ENCODE data around the gene FAM114A1.

The FAM114A1 gene

DNA sequence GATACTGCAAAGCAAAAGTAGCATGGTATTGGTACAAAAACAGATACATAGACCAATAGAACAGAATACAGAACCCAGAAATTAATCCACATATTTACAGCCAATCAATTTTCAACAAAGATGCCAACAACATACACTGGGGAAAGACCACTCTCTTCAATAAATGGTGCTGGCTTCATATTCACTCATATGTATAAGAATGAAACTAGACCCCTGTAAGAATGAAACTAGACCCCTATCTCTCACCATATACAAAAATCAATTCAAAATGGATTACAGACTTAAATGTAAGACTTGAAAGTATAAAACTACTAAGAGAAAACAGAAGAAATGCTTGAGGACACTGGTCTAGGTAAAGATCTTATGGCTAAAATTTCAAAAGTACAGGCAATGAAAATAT, 30.3 kb upstream of the FAM114A1 start:
- DNase-seq (ENCODE audit: low read depth): no peak
- TF ChIP-seq, protein P1, sequence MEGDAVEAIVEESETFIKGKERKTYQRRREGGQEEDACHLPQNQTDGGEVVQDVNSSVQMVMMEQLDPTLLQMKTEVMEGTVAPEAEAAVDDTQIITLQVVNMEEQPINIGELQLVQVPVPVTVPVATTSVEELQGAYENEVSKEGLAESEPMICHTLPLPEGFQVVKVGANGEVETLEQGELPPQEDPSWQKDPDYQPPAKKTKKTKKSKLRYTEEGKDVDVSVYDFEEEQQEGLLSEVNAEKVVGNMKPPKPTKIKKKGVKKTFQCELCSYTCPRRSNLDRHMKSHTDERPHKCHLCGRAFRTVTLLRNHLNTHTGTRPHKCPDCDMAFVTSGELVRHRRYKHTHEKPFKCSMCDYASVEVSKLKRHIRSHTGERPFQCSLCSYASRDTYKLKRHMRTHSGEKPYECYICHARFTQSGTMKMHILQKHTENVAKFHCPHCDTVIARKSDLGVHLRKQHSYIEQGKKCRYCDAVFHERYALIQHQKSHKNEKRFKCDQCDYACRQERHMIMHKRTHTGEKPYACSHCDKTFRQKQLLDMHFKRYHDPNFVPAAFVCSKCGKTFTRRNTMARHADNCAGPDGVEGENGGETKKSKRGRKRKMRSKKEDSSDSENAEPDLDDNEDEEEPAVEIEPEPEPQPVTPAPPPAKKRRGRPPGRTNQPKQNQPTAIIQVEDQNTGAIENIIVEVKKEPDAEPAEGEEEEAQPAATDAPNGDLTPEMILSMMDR (IDR thresholded peaks at IDR 0.05; ENCODE audit: control insufficient read depth, insufficient read depth, low read depth, low read length, missing control alignments): no peak
- H3K4me3 ChIP-seq (ENCODE audit: control insufficient read depth, low read depth, low read length): no peak overlapping the region

DNA sequence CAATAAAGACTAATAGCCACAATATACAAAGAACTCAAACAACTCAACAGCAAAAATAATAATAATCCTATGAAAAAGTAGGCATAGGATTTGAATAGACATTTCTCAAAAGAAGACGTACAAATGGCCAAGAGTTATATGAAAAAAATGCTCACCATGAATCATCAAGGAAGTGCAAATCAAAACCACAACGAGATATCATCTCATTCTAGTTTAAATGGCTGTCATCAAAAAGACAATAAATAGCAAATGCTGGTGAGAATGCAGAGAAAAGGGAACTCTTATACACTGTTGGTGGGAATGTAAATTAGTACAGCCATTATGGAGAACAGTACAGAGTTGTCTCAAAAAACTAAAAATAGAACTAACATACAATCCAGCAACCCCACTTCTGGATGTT, 29.8 kb upstream of the FAM114A1 start:
- TF ChIP-seq, protein P1 (IDR thresholded peaks at IDR 0.05; ENCODE audit: control insufficient read depth, insufficient read depth, low read depth, low read length, missing control alignments): no peak
- H3K4me3 ChIP-seq (ENCODE audit: control insufficient read depth, low read depth, low read length): no peak overlapping the region
- DNase-seq (ENCODE audit: low read depth): no peak

DNA sequence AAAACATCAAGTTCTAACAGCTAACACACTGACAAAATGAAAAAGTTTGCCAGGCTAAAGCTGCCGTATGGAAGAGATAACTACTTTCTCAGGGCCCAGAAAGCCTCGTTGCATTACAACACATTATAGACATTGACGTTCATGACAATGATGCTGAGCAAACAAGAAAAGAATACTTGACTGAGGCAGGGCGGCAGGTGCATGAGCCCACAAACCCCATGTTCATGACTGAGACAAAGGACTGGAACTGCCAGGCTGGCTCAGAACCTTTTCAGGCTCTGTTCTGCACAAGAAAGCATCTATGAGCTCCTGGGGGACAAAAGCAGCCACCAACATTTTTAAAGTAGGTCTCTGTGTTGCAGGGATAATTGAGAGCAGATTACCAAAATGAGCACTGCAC, 24.6 kb upstream of the FAM114A1 start:
- H3K4me3 ChIP-seq (ENCODE audit: control insufficient read depth, low read depth, low read length): no peak overlapping the region
- TF ChIP-seq, protein P1 (IDR thresholded peaks at IDR 0.05; ENCODE audit: control insufficient read depth, insufficient read depth, low read depth, low read length, missing control alignments): no peak
- DNase-seq (ENCODE audit: low read depth): no peak

DNA sequence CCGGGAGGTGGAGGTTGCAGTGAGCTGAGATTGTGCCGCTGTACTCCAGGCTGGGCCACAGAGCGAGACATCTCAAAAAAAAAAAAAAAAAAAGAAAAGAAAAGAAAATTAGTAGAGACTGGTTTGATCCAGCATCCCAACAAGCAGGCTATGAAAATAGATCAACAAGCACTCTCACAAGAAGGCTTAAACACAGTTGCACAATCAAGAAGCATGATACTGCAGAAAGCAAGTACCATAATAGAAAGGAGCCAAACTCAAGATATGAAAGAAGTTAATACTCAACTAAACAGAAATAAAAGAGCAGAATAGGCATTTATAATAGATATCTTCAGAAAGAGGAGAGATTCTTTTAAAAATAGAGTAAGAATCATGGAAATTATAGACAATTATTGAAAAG, 21.6 kb upstream of the FAM114A1 start:
- no peak overlapping the region for H3K4me3 ChIP-seq (ENCODE audit: control insufficient read depth, low read depth, low read length)
- TF ChIP-seq, protein P1 (IDR thresholded peaks at IDR 0.05; ENCODE audit: control insufficient read depth, insufficient read depth, low read depth, low read length, missing control alignments): no peak
- no peak for DNase-seq (ENCODE audit: low read depth)

DNA sequence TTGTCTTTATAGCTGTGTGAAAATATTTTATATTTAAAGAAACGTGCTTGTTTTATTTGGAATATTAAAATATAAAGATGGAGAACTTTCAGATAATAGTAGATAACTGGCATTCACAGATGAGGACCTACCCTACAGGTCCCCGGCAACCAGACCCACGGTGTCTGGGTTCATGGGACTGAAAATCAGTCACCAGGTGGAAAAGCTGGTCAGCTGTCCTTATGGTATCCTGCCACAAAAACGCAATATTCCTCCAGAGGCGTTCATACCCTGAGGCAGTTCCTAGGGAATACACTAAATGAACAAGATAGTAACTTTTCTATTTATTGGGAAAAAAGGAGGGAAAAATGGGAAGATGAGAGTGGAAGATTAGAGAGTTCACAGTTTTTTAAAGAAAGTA, 12.1 kb upstream of the FAM114A1 start:
- H3K4me3 ChIP-seq (ENCODE audit: control insufficient read depth, low read depth, low read length): no peak overlapping the region
- no peak for DNase-seq (ENCODE audit: low read depth)
- TF ChIP-seq, protein P1 (IDR thresholded peaks at IDR 0.05; ENCODE audit: control insufficient read depth, insufficient read depth, low read depth, low read length, missing control alignments): no peak

DNA sequence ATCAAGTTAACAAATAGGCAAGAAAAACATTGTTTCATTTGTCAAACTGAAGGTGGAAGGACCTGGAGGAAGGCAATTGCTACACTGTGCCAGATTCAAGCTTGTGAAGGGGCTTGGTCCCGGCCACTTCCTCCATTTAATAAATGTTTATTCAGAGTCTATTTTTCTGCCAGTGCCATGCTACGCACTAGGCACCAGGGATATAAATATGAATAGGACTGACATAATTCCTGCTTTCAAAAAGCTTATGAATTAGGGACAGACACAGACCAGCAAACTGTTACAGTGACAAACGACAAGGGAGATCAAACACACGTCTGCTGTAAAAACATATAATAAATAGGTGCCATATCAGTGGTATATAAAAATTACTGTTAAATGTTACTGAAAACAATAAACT, 11.6 kb upstream of the FAM114A1 start:
- no peak overlapping the region for H3K4me3 ChIP-seq (ENCODE audit: control insufficient read depth, low read depth, low read length)
- TF ChIP-seq, protein P1 (IDR thresholded peaks at IDR 0.05; ENCODE audit: control insufficient read depth, insufficient read depth, low read depth, low read length, missing control alignments): no peak
- DNase-seq (ENCODE audit: low read depth): no peak
